Activated CD8-positive, alpha-beta T cell treated with anti-CD3 and anti-CD28 coated beads for 36 hours (primary cell): ENCODE data around the gene PIWIL4. TPM values are rescaled to one million over a fixed set of nuclear protein-coding genes. Genes with fewer than 3 reads are reported as not detected.

Experiments used
- ATAC-seq: fragments of 200-7000 bp; cut with Tn5 transposase; one replicate; pipeline ENCODE4 v1.10.0; 2021; ENCODE audit warnings: mild to moderate bottlenecking, moderate library complexity
- CTCF ChIA-PET: fragments of 350-600 bp; sonication (Branson Sonifier 250); formaldehyde crosslinking; loops from one replicate; lab custom pipeline; 2021; ENCODE audit warnings: antibody characterized with exemption; lab: Charles Lee
- POLR2A ChIA-PET: fragments of 350-600 bp; sonication (Branson Sonifier 250); formaldehyde crosslinking; loops from one replicate; lab custom pipeline; 2021; ENCODE audit warnings: antibody characterized with exemption; lab: Charles Lee
- DNase-seq: peaks from one replicate; pipeline ENCODE4 v3.0.0-alpha.2; 2020
- H3K27ac Mint-ChIP-seq: one replicate; pipeline ENCODE4 v1.8.0; 2021; ENCODE audit warnings: mild to moderate bottlenecking, mixed read lengths
- H3K27me3 Mint-ChIP-seq: one replicate; pipeline ENCODE4 v1.8.0; 2021; ENCODE audit warnings: mixed read lengths
- H3K36me3 Mint-ChIP-seq: one replicate; pipeline ENCODE4 v1.8.0; 2021; ENCODE audit warnings: low read depth, mixed read lengths
- H3K4me1 Mint-ChIP-seq: one replicate; pipeline ENCODE4 v1.8.0; 2021; ENCODE audit warnings: low read depth, mixed read lengths
- H3K4me3 Mint-ChIP-seq: one replicate; pipeline ENCODE4 v1.8.0; 2021; ENCODE audit warnings: mild to moderate bottlenecking, moderate library complexity, mixed read lengths
- H3K9me3 Mint-ChIP-seq: one replicate; pipeline ENCODE4 v1.8.0; 2021; ENCODE audit warnings: mixed read lengths
- CTCF ChIP-seq: fragments of 200-600 bp; IDR thresholded peaks from one replicate; pipeline ENCODE4 v1.8.0; 2022; ENCODE audit warnings: antibody characterized with exemption, mild to moderate bottlenecking
- intact Hi-C: fragments of 100-400 bp; cut with micrococcal nuclease; formaldehyde crosslinking; loops from one replicate; pipeline ENCODE4 v1.10.0; 2022
- total RNA-seq, 2 experiments: library from RNA; stranded (reverse); gene quantifications; one replicate each; pipeline ENCODE4 v1.2.3, GENCODE V29; 2021

Gene PIWIL4
- total RNA-seq, 2 experiments from 2014 or later: 0.36 to 0.50 TPM

- CTCF ChIA-PET: no interaction called here
- no peak for ATAC-seq
Measured at GRCh38 chr11:94557421-94557820, 9.7 kb upstream of the PIWIL4 start.

GRCh38 chr11:94557992-94558391, 9.2 kb upstream of the PIWIL4 start:
- ChIA-PET CTCF (no interaction called here), POLR2A (no interaction called here)
- Mint-ChIP-seq H3K4me3 (no peak overlapping the region), H3K27me3 (no peaks in the 10 kb centered on the region), H3K9me3 (no peaks in the 10 kb centered on the region), H3K4me1 (no peaks in the 10 kb centered on the region), H3K36me3 (no peaks in the 10 kb centered on the region), H3K27ac (no peak overlapping the region)
- no peak for DNase-seq
- intact Hi-C loops: no loop called here
- ATAC-seq: no peak
- no peak for TF ChIP-seq CTCF

More at GRCh38 chr11:94557421-94557820, 9.7 kb upstream of the PIWIL4 start:
- no peaks in the 10 kb centered on the region for H3K36me3 Mint-ChIP-seq
- intact Hi-C loops: no loop called here
- POLR2A ChIA-PET: no interaction called here
- no peaks in the 10 kb centered on the region for H3K4me1 Mint-ChIP-seq
- no peak overlapping the region for H3K4me3 Mint-ChIP-seq
- no peak for DNase-seq
- TF ChIP-seq CTCF: no peak
- no peaks in the 10 kb centered on the region for H3K9me3 Mint-ChIP-seq
- no peak overlapping the region for H3K27ac Mint-ChIP-seq
- H3K27me3 Mint-ChIP-seq: no peaks in the 10 kb centered on the region

- no peak overlapping the region for H3K27ac Mint-ChIP-seq
- TF ChIP-seq CTCF: no peak
- intact Hi-C loops: no loop called here
- ATAC-seq (no peak), DNase-seq (no peak)
- H3K4me1 Mint-ChIP-seq: no peaks in the 10 kb centered on the region
- H3K9me3 Mint-ChIP-seq: no peaks in the 10 kb centered on the region
- H3K36me3 Mint-ChIP-seq: no peaks in the 10 kb centered on the region
- H3K27me3 Mint-ChIP-seq: no peaks in the 10 kb centered on the region
- ChIA-PET CTCF (no interaction called here), POLR2A (no interaction called here)
- H3K4me3 Mint-ChIP-seq: no peak overlapping the region
Measured at GRCh38 chr11:94558468-94558867, 8.7 kb upstream of the PIWIL4 start.

- Mint-ChIP-seq H3K27ac (no peak overlapping the region), H3K4me3 (no peak overlapping the region), H3K27me3 (no peaks in the 10 kb centered on the region), H3K9me3 (no peaks in the 10 kb centered on the region), H3K4me1 (no peaks in the 10 kb centered on the region), H3K36me3 (no peaks in the 10 kb centered on the region)
- intact Hi-C loops: no loop called here
- no peak for TF ChIP-seq CTCF
- ATAC-seq (no peak), DNase-seq (no peak)
- CTCF ChIA-PET: no interaction called here
- POLR2A ChIA-PET: no interaction called here
Measured at GRCh38 chr11:94558932-94559331, 8.2 kb upstream of the PIWIL4 start.

GRCh38 chr11:94559361-94559760, 7.8 kb upstream of the PIWIL4 start:
- POLR2A ChIA-PET: no interaction called here
- Mint-ChIP-seq H3K27me3 (no peaks in the 10 kb centered on the region), H3K27ac (no peak overlapping the region), H3K36me3 (no peaks in the 10 kb centered on the region), H3K4me1 (no peaks in the 10 kb centered on the region), H3K4me3 (no peak overlapping the region), H3K9me3 (no peaks in the 10 kb centered on the region)
- no peak for TF ChIP-seq CTCF
- intact Hi-C loops: no loop called here
- CTCF ChIA-PET: no interaction called here
- DNase-seq: no peak
- ATAC-seq: no peak
